ENCODE results near the gene IFI44.

DNA sequence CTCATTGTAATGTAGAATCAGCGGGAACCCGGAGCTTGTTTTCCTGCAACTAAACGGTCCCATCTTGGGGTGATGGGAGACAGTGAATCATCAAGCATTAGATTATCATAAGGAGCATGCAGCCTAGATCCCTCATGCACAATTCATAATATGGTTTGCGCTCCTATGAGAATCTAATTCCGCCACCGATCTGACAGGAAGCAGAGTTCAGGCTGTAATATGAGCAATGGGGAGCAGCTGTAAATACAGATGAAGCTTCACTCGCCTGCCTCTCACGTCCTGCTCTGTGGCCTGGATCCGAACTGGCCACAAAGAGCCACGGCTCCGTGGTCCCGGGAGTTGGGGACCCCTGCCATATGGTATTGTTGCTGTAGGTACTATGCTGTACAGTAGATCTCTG, 1.6 kb downstream of the IFI44 start:
- TF ChIP-seq, protein P1, sequence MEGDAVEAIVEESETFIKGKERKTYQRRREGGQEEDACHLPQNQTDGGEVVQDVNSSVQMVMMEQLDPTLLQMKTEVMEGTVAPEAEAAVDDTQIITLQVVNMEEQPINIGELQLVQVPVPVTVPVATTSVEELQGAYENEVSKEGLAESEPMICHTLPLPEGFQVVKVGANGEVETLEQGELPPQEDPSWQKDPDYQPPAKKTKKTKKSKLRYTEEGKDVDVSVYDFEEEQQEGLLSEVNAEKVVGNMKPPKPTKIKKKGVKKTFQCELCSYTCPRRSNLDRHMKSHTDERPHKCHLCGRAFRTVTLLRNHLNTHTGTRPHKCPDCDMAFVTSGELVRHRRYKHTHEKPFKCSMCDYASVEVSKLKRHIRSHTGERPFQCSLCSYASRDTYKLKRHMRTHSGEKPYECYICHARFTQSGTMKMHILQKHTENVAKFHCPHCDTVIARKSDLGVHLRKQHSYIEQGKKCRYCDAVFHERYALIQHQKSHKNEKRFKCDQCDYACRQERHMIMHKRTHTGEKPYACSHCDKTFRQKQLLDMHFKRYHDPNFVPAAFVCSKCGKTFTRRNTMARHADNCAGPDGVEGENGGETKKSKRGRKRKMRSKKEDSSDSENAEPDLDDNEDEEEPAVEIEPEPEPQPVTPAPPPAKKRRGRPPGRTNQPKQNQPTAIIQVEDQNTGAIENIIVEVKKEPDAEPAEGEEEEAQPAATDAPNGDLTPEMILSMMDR (IDR thresholded peaks at IDR 0.05), result no peak
- TF ChIP-seq EZH2 (IDR thresholded peaks at IDR 0.05; ENCODE audit: borderline replicate concordance, insufficient read depth, low read depth, low read length, poor library complexity, severe bottlenecking), result no peak
